Keratinocyte (primary cell): Measurements from ENCODE around the gene ANKRD55. TPM values are rescaled to one million over a fixed set of nuclear protein-coding genes. Genes with fewer than 3 reads are reported as not detected.

ENCODE experiments used
- DNase-seq: peaks from one replicate; pipeline ENCODE4 v3.0.0-alpha.2; 2011; ENCODE audit warnings: low read depth, missing footprints, low spot score
- FAIRE-seq: peaks from 2 replicates; lab custom pipeline; 2011; peaks lifted over from hg19 to GRCh38; lab: Jason Lieb, UNC
- H2AFZ ChIP-seq: 2 replicates; pipeline ENCODE4 v1.6.0; 2012; ENCODE audit warnings: low read length, control low read depth, inconsistent platforms; ENCODE audit not compliant: control insufficient read depth
- H3K27ac ChIP-seq: 2 replicates; pipeline ENCODE4 v1.5.1; 2011; ENCODE audit warnings: low read length; ENCODE audit not compliant: control insufficient read depth, insufficient read depth
- H3K27me3 ChIP-seq: 3 replicates; pipeline ENCODE4 v1.6.0; 2011; ENCODE audit warnings: low read length; ENCODE audit not compliant: control insufficient read depth, insufficient read depth; ENCODE audit errors: extremely low read depth
- H3K36me3 ChIP-seq, 2 experiments: 2 replicates in 1 of 2; 3 replicates in 1 of 2; pipeline ENCODE4 v1.5.1; 2011; ENCODE audit warnings: low read length in 2 of 2, mild to moderate bottlenecking in 1 of 2; ENCODE audit not compliant: control insufficient read depth in 2 of 2, insufficient read depth in 2 of 2; ENCODE audit errors: extremely low read depth in 1 of 2
- H3K4me1 ChIP-seq: 3 replicates; pipeline ENCODE4 v1.5.1; 2011; ENCODE audit warnings: low read length; ENCODE audit not compliant: control insufficient read depth, insufficient read depth; ENCODE audit errors: extremely low read depth
- H3K4me2 ChIP-seq: 3 replicates; pipeline ENCODE4 v1.6.0; 2011; ENCODE audit warnings: low read depth, low read length; ENCODE audit not compliant: control insufficient read depth, insufficient read depth; ENCODE audit errors: extremely low read depth
- H3K4me3 ChIP-seq, 3 experiments: fragments of 200-600 bp in 1 of 3; sonication (generic) in 1 of 3; 2 replicates in 2 of 3; 3 replicates in 1 of 3; pipeline ENCODE4 v1.5.1; 2011 to 2016; ENCODE audit warnings: low read length in 3 of 3, mild to moderate bottlenecking in 3 of 3, control low read depth in 2 of 3, inconsistent platforms in 1 of 3, low read depth in 1 of 3, mixed read lengths in 1 of 3, mixed run types in 1 of 3, moderate library complexity in 1 of 3; ENCODE audit not compliant: control insufficient read depth in 2 of 3, insufficient read depth in 2 of 3; ENCODE audit errors: extremely low read depth in 1 of 3
- H3K79me2 ChIP-seq: 2 replicates; pipeline ENCODE4 v1.6.0; 2012; ENCODE audit warnings: low read length; ENCODE audit not compliant: control insufficient read depth, insufficient read depth
- H3K9ac ChIP-seq: 3 replicates; pipeline ENCODE4 v1.6.0; 2011; ENCODE audit warnings: low read length; ENCODE audit not compliant: control insufficient read depth, insufficient read depth; ENCODE audit errors: extremely low read depth
- H3K9me1 ChIP-seq: 3 replicates; pipeline ENCODE4 v1.6.0; 2011; ENCODE audit warnings: low read length; ENCODE audit not compliant: control insufficient read depth, insufficient read depth; ENCODE audit errors: extremely low read depth
- H3K9me3 ChIP-seq: 2 replicates; pipeline ENCODE4 v1.5.1; 2012; ENCODE audit warnings: low read depth, low read length; ENCODE audit not compliant: control insufficient read depth
- H4K20me1 ChIP-seq: 3 replicates; pipeline ENCODE4 v1.6.0; 2011; ENCODE audit warnings: low read length; ENCODE audit not compliant: control insufficient read depth, insufficient read depth; ENCODE audit errors: extremely low read depth
- CTCF ChIP-seq, 3 experiments: IDR thresholded peaks in 1 of 3; conservative IDR thresholded peaks in 1 of 3; optimal IDR thresholded peaks in 1 of 3; 2 replicates in 2 of 3; 3 replicates in 1 of 3; pipeline versions ENCODE3 to v1.5.1; 2011; ENCODE audit warnings: low read length in 3 of 3, mild to moderate bottlenecking in 3 of 3, moderate library complexity in 2 of 3, control low read depth in 1 of 3, inconsistent platforms in 1 of 3; ENCODE audit not compliant: insufficient read depth in 2 of 3; ENCODE audit errors: extremely low read depth in 1 of 3
- EZH2 ChIP-seq: IDR thresholded peaks from one replicate; pipeline ENCODE4 v1.6.1; 2012; ENCODE audit warnings: inconsistent platforms, mild to moderate bottlenecking, low read length, moderate library complexity
- dilution Hi-C: fragments of 300-500 bp; cut with MboI; formaldehyde crosslinking; loops from one replicate; pipeline ENCODE4 v1.7.0; 2020; ENCODE audit warnings: low sequenced_read_pairs; ENCODE audit not compliant: extremely low pct_ligation_motif_present
- polyA plus RNA-seq, 5 experiments: library from polyadenylated mRNA; depleted of rRNA in 3 of 5; stranded (reverse) in 3 of 5; stranded (forward) in 1 of 5; unstranded in 1 of 5; fragments of >200 nt; gene quantifications; 1 replicate in 1 of 5; 2 replicates in 3 of 5; 3 replicates in 1 of 5; pipeline versions ENCODE4 v1.2.1 to v1.2.3, GENCODE V29; 2011 to 2012; ENCODE audit warnings: missing spikeins in 2 of 5, low read depth in 1 of 5, low replicate concordance in 1 of 5

Gene ANKRD55
- polyA plus RNA-seq, 1 donor (not counting 4 experiments of a cell fraction or from before 2014, with no cell fraction given): not detected

DNA sequence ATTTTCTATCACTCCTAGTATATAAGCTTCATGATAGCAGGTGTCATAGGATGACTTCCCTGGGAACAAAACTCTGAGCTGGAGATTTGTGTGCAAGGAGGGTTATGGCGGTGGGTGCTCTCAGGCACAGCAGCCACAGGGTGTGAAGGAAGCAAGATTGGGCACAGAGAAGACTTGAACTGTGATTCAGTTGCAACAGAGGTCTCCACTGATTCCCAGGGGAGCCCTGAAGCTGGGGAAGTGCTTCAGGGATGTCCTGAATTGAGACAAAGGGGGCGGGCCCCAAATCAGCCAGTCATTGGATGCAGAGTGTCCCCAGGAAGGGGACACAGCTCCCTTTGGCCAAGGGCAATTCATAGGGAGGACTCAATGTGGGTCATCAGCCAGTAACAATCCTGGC lies 44.4 kb upstream of the ANKRD55 start:
- H3K4me3 ChIP-seq: no peak overlapping the region
- DNase-seq (no peak), FAIRE-seq (no peak)
- H3K36me3 ChIP-seq: no peaks in the 10 kb centered on the region
- H2AFZ ChIP-seq: no peak overlapping the region
- no peak overlapping the region for H3K4me2 ChIP-seq
- no peak overlapping the region for H3K9ac ChIP-seq
- no peaks in the 10 kb centered on the region for H3K27me3 ChIP-seq
- dilution Hi-C loops: loop anchor here (10.0 kb wide), 1 partner anchor 567 kb away; no protein-coding TSS in a partner anchor
- no peaks in the 10 kb centered on the region for H3K9me1 ChIP-seq
- no peaks in the 10 kb centered on the region for H3K79me2 ChIP-seq
- H3K4me1 ChIP-seq: peaks cover 10% of the 10 kb centered on the region
- H3K27ac ChIP-seq: no peak overlapping the region
- no peak for TF ChIP-seq EZH2
- no peak for TF ChIP-seq CTCF (optimal IDR thresholded peaks at IDR 0.05 in 1 of 3, IDR thresholded peaks at IDR 0.05 in 1 of 3, conservative IDR thresholded peaks at IDR 0.05 in 1 of 3; ENCODE audit: extremely low read depth in 1 of 3, insufficient read depth in 2 of 3, low read length in 3 of 3)
- H3K9me3 ChIP-seq: no peaks in the 10 kb centered on the region
- H4K20me1 ChIP-seq: no peaks in the 10 kb centered on the region

DNA sequence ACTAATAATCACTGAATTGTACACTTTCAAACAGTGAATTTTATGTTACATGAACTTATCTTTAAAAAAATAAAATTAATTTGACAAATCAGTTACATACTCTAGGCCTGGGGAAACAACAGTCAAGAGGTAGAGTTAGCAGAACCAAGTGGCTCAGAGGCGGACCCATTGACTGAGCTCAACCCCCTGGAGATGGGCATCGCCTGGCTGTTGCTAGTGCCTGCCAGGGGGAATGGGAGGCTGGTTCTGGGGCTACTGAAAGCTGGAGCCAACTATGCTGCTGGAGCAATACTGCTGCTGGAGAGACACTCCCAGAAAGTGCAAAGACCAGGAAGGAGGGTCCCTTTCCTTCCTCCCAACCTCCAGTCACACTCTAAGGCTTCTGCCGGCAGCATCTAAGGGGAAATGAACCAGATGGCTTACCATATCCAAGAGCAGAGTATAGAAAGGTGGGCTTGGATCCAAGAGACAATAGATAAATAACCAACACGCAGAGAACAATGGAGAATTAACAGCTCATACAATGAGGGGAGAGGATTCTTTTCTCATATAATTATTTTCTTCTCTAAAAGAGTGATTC lies 40.3 kb upstream of the ANKRD55 start:
- no peak for DNase-seq
- TF ChIP-seq EZH2 (no peak), CTCF (optimal IDR thresholded peaks at IDR 0.05 in 1 of 3, IDR thresholded peaks at IDR 0.05 in 1 of 3, conservative IDR thresholded peaks at IDR 0.05 in 1 of 3; ENCODE audit: extremely low read depth in 1 of 3, insufficient read depth in 2 of 3, low read length in 3 of 3) (no peak)
- Histone ChIP-seq H3K4me2 (no peak overlapping the region), H3K79me2 (no peaks in the 10 kb centered on the region), H3K36me3 (no peaks in the 10 kb centered on the region), H2AFZ (no peak overlapping the region), H3K9me3 (no peaks in the 10 kb centered on the region), H3K4me1 (peaks cover 12% of the 10 kb centered on the region), H3K9me1 (no peaks in the 10 kb centered on the region), H3K9ac (no peak overlapping the region), H3K27ac (no peak overlapping the region), H3K27me3 (no peaks in the 10 kb centered on the region), H4K20me1 (no peaks in the 10 kb centered on the region), H3K4me3 (no peak overlapping the region)
- dilution Hi-C loops: loop anchor here (10.0 kb wide), 1 partner anchor 571 kb away; no protein-coding TSS in a partner anchor
- no peak for FAIRE-seq
